VCaP (cell line): ENCODE data around the gene MYO1G.

Experiments
- H3K27ac ChIP-seq: fragments of 450-650 bp; 2 replicates; pipeline ENCODE4 v1.5.1; 2017
- TF ChIP-seq, protein P1 (sequence below): fragments of 450-650 bp; conservative IDR thresholded peaks from 2 replicates; pipeline ENCODE4 v1.5.1; 2017; ENCODE audit warnings: mild to moderate bottlenecking, moderate library complexity

The MYO1G gene

DNA sequence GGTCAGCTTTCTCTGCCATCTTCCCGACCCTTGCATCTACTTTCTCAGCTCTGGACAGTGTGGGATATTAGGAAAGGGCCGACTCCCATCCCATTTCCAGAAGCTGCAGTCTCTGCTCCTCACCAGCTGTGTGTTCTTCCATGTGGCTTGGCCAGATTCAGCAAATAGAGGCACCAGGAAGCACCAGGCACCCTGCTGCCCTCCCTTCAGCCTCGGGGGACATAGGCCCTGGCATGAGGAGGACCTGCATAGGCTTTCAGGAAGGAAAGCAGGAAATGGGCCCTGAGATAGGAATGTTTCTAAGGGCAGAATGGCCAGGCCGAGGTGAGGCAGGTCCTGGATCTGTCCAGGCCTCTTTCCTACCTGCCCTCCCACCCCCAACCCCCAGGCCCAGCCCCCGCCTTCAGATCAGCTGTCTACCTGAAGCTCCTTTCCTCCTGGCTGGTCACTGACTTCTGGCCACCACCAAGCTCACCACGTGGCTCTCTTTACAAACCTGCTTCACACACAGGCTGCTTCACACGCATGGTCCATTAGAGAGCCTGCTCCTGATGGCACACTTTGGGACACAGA, 66.0 kb downstream of the MYO1G start:
- no peak overlapping the region for H3K27ac ChIP-seq
- TF ChIP-seq, protein P1, sequence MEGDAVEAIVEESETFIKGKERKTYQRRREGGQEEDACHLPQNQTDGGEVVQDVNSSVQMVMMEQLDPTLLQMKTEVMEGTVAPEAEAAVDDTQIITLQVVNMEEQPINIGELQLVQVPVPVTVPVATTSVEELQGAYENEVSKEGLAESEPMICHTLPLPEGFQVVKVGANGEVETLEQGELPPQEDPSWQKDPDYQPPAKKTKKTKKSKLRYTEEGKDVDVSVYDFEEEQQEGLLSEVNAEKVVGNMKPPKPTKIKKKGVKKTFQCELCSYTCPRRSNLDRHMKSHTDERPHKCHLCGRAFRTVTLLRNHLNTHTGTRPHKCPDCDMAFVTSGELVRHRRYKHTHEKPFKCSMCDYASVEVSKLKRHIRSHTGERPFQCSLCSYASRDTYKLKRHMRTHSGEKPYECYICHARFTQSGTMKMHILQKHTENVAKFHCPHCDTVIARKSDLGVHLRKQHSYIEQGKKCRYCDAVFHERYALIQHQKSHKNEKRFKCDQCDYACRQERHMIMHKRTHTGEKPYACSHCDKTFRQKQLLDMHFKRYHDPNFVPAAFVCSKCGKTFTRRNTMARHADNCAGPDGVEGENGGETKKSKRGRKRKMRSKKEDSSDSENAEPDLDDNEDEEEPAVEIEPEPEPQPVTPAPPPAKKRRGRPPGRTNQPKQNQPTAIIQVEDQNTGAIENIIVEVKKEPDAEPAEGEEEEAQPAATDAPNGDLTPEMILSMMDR, result no peak
